Subcutaneous adipose tissue (tissue), 4 donors: ENCODE measurements around the gene RIPPLY3. TPM values are rescaled to one million over a fixed set of nuclear protein-coding genes. Genes with fewer than 3 reads are reported as not detected.

Source experiments
- CTCF ChIP-seq: fragments of 450-650 bp; IDR thresholded peaks from one replicate; pipeline ENCODE4 v1.5.1; 2016; ENCODE audit warnings: low read depth, mild to moderate bottlenecking, control low read depth, antibody characterized with exemption, moderate library complexity
- total RNA-seq, 4 donors: library from RNA; depleted of rRNA; stranded (reverse); fragments of >200 nt; gene quantifications; one replicate each; pipeline ENCODE4 v1.1.0, GENCODE V29; 2016

The RIPPLY3 gene
- total RNA-seq, 4 donors from 2014 or later: not detected

- TF ChIP-seq CTCF: no peak
These were observed 40.6 kb downstream of the RIPPLY3 start for GRCh38 chr21:37047079-37047478.

DNA sequence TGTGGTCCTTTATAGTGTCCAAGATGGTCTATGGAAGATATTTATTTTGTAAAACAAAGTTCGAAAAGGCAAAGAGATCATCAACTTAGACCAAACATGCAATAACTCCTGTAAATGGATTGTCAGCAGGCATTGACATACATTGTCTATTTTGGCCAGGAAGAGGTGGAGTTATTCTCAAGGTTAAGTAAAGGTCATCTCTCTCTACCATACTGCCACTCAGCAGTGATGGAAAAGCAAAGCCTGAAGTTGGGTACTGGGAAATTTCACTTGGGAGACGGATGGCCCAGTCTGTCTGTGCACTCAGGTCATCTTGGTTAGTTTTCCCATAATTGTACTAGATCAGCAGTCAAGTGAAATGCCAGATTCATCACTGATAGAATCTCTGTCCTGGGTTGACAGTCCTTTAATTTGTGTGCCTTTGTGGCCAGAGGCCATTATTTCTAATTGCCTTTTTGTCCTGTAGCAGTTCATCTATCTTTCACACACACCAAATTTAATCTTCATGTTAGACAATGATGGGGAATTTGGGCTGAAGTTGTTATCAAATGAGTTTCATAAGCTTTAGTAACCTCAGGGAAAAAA is 48.9 kb downstream of the RIPPLY3 start:
- TF ChIP-seq CTCF: no peak

DNA sequence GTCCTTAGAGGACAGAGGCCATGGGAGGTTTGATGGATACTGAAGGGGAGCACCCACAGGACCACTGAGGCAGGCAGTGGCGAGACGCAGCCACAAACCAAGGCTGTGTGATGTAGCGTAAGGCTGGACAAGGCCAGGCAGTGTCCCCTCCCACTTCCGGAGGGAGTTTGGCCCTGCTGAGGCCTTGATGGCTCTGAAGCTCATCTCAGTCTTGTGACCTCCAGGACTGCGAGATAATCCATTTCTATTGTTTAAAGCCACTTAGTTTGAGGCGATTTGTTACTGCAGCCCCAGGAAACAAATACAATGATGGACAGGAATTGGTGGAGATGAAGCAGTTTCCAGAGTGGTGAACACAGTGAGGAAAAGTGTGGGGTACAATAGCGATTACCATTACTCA is 51.1 kb downstream of the RIPPLY3 start:
- no peak for TF ChIP-seq CTCF

GRCh38 chr21:37058261-37058660 is 51.8 kb downstream of the RIPPLY3 start:
- TF ChIP-seq CTCF: no peak

GRCh38 chr21:37059181-37059580 is 52.7 kb downstream of the RIPPLY3 start:
- TF ChIP-seq CTCF: no peak

GRCh38 chr21:37060296-37060695 is 53.8 kb downstream of the RIPPLY3 start:
- no peak for TF ChIP-seq CTCF

DNA sequence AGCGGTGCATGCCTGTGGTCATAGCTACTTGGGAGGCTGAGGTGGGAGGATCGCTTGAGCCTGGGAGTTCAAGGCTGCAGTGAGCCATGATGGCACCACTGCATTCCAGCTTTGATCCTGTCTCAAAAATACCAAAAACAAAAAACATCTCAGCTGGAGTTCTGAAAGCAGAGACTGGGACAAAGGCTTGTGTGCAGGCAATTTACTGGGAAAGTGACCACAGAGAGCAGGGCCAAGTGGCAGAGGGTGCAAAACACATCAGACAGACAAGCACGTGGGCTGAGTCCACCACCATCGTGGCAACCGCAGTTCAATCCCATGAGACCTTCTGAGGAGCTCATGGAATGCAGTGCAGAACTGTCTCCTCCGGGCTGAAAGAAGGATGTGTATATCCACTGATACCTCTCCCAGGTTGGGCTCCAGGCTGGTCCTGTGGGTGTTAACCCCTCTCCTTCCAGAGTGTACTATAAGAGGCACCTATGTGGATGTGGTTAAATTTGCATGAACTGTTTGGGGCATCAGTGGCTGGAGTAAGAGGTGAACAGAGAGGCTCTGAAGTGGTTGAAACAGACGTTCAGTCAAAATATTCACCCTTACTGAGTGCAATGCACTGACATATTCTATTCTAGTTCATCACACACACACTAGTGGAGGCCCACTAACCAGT is 55.6 kb downstream of the RIPPLY3 start:
- TF ChIP-seq CTCF: no peak
